ENCODE measurements around the gene ELMO1.

Gene ELMO1

GRCh38 chr7:37493810-37494209 lies 45.1 kb upstream of the ELMO1 start:
- peaks cover 4% of the 10 kb centered on the region for H3K9me3 ChIP-seq (ENCODE audit: insufficient read depth, low read depth, low read length)
- H2AFZ ChIP-seq (ENCODE audit: insufficient read depth, low read length, poor library complexity): no peak overlapping the region
- peak overlapping the region; percentile 62 for H3K14ac ChIP-seq (ENCODE audit: low read length)
- H3K27ac ChIP-seq (ENCODE audit: low read depth, low read length): no peak overlapping the region
- H3K36me3 ChIP-seq (ENCODE audit: control insufficient read depth in 1 of 2, insufficient read depth in 2 of 2, low read length in 2 of 2): no peaks in the 10 kb centered on the region
- H3K4me1 ChIP-seq (ENCODE audit: control insufficient read depth in 1 of 2, insufficient read depth in 2 of 2, low read length in 2 of 2): peaks cover 3 to 9% of the 10 kb centered on the region in 2 experiments
- H2BK5ac ChIP-seq (ENCODE audit: low read depth, low read length, poor library complexity): no peak overlapping the region
- no peaks in the 10 kb centered on the region for H3K27me3 ChIP-seq (ENCODE audit: insufficient read depth, low read length)
- no peak overlapping the region for H4K12ac ChIP-seq (ENCODE audit: low read depth, low read length)
- H3K4me2 ChIP-seq (ENCODE audit: low read length): no peak overlapping the region
- WGBS (ENCODE audit: extremely low coverage, insufficient coverage, insufficient read length): no CpG with 5 or more reads among the region's 13 CpGs
- H2AK5ac ChIP-seq (ENCODE audit: low read length): no peak overlapping the region
- H2BK12ac ChIP-seq (ENCODE audit: low read length): peak overlapping the region; percentile 23
- no peak overlapping the region for H4K8ac ChIP-seq (ENCODE audit: low read depth, low read length)
- H3K23ac ChIP-seq (ENCODE audit: low read length): no peak overlapping the region
- H4K91ac ChIP-seq (ENCODE audit: low read depth, low read length): peak overlapping the region; percentile 37
- H3K4ac ChIP-seq (ENCODE audit: low read depth, low read length): no peak overlapping the region
- H2BK120ac ChIP-seq (ENCODE audit: insufficient read depth, low read length, poor library complexity): peak overlapping the region; percentile 28
- no peak overlapping the region for H3K18ac ChIP-seq (ENCODE audit: low read length)
- H3K79me1 ChIP-seq (ENCODE audit: low read length): peaks cover 11% of the 10 kb centered on the region
- H3K79me2 ChIP-seq (ENCODE audit: control insufficient read depth, insufficient read depth, low read length, poor library complexity): no peaks in the 10 kb centered on the region
- peak; percentile 93 to 95 for DNase-seq
- no peak overlapping the region for H3K4me3 ChIP-seq (ENCODE audit: low read depth, low read length)
- H3K9ac ChIP-seq (ENCODE audit: low read length): no peak overlapping the region

- peaks cover 11% of the 10 kb centered on the region for H3K79me1 ChIP-seq (ENCODE audit: low read length)
- H3K27me3 ChIP-seq (ENCODE audit: insufficient read depth, low read length): no peaks in the 10 kb centered on the region
- no peak for DNase-seq
- no peak overlapping the region for H2BK120ac ChIP-seq (ENCODE audit: insufficient read depth, low read length, poor library complexity)
- H4K12ac ChIP-seq (ENCODE audit: low read depth, low read length): no peak overlapping the region
- no peak overlapping the region for H3K18ac ChIP-seq (ENCODE audit: low read length)
- H3K4me3 ChIP-seq (ENCODE audit: low read depth, low read length): no peak overlapping the region
- H2BK12ac ChIP-seq (ENCODE audit: low read length): peak overlapping the region; percentile 81
- H4K91ac ChIP-seq (ENCODE audit: low read depth, low read length): no peak overlapping the region
- no peaks in the 10 kb centered on the region for H3K79me2 ChIP-seq (ENCODE audit: control insufficient read depth, insufficient read depth, low read length, poor library complexity)
- no peak overlapping the region for H3K4ac ChIP-seq (ENCODE audit: low read depth, low read length)
- WGBS (ENCODE audit: extremely low coverage, insufficient coverage, insufficient read length): no CpG with 5 or more reads among the region's 3 CpGs
- no peak overlapping the region for H3K27ac ChIP-seq (ENCODE audit: low read depth, low read length)
- H4K8ac ChIP-seq (ENCODE audit: low read depth, low read length): no peak overlapping the region
- H3K9ac ChIP-seq (ENCODE audit: low read length): no peak overlapping the region
- H3K9me3 ChIP-seq (ENCODE audit: insufficient read depth, low read depth, low read length): peaks cover 4% of the 10 kb centered on the region
- H2AK5ac ChIP-seq (ENCODE audit: low read length): no peak overlapping the region
- H3K4me2 ChIP-seq (ENCODE audit: low read length): no peak overlapping the region
- H3K4me1 ChIP-seq (ENCODE audit: control insufficient read depth in 1 of 2, insufficient read depth in 2 of 2, low read length in 2 of 2): peaks cover 3 to 9% of the 10 kb centered on the region in 2 experiments
- H3K14ac ChIP-seq (ENCODE audit: low read length): no peak overlapping the region
- no peak overlapping the region for H2BK5ac ChIP-seq (ENCODE audit: low read depth, low read length, poor library complexity)
- H2AFZ ChIP-seq (ENCODE audit: insufficient read depth, low read length, poor library complexity): no peak overlapping the region
- H3K36me3 ChIP-seq (ENCODE audit: control insufficient read depth in 1 of 2, insufficient read depth in 2 of 2, low read length in 2 of 2): no peaks in the 10 kb centered on the region
- no peak overlapping the region for H3K23ac ChIP-seq (ENCODE audit: low read length)
Measured at GRCh38 chr7:37493123-37493522, 44.5 kb upstream of the ELMO1 start.

- H2BK120ac ChIP-seq (ENCODE audit: insufficient read depth, low read length, poor library complexity): peak overlapping the region; percentile 52
- H3K4ac ChIP-seq (ENCODE audit: low read depth, low read length): no peak overlapping the region
- H3K27ac ChIP-seq (ENCODE audit: low read depth, low read length): no peak overlapping the region
- H2BK12ac ChIP-seq (ENCODE audit: low read length): peak overlapping the region; percentile 89
- peak in 1 of 2 donors; percentile 49 for DNase-seq
- H3K4me1 ChIP-seq (ENCODE audit: control insufficient read depth in 1 of 2, insufficient read depth in 2 of 2, low read length in 2 of 2): peaks cover 3 to 9% of the 10 kb centered on the region in 2 experiments
- H3K27me3 ChIP-seq (ENCODE audit: insufficient read depth, low read length): no peaks in the 10 kb centered on the region
- H3K14ac ChIP-seq (ENCODE audit: low read length): peak overlapping the region; percentile 36
- H3K9ac ChIP-seq (ENCODE audit: low read length): no peak overlapping the region
- peaks cover 6% of the 10 kb centered on the region for H3K9me3 ChIP-seq (ENCODE audit: insufficient read depth, low read depth, low read length)
- H4K91ac ChIP-seq (ENCODE audit: low read depth, low read length): peak overlapping the region; percentile 61
- no peak overlapping the region for H3K23ac ChIP-seq (ENCODE audit: low read length)
- H2BK5ac ChIP-seq (ENCODE audit: low read depth, low read length, poor library complexity): peak overlapping the region; percentile 54
- no CpG with 5 or more reads among the region's 36 CpGs for WGBS (ENCODE audit: extremely low coverage, insufficient coverage, insufficient read length)
- no peaks in the 10 kb centered on the region for H3K36me3 ChIP-seq (ENCODE audit: control insufficient read depth in 1 of 2, insufficient read depth in 2 of 2, low read length in 2 of 2)
- no peak overlapping the region for H4K12ac ChIP-seq (ENCODE audit: low read depth, low read length)
- H3K79me2 ChIP-seq (ENCODE audit: control insufficient read depth, insufficient read depth, low read length, poor library complexity): no peaks in the 10 kb centered on the region
- peaks cover 11% of the 10 kb centered on the region for H3K79me1 ChIP-seq (ENCODE audit: low read length)
- peak overlapping the region; percentile 14 for H4K8ac ChIP-seq (ENCODE audit: low read depth, low read length)
- H3K4me3 ChIP-seq (ENCODE audit: low read depth, low read length): no peak overlapping the region
- peak overlapping the region; percentile 81 for H2AK5ac ChIP-seq (ENCODE audit: low read length)
- H3K18ac ChIP-seq (ENCODE audit: low read length): no peak overlapping the region
- H2AFZ ChIP-seq (ENCODE audit: insufficient read depth, low read length, poor library complexity): no peak overlapping the region
- peak overlapping the region; percentile 15 for H3K4me2 ChIP-seq (ENCODE audit: low read length)
Measured at GRCh38 chr7:37491919-37492694, 43.4 kb upstream of the ELMO1 start.

- no peak overlapping the region for H4K8ac ChIP-seq (ENCODE audit: low read depth, low read length)
- no peak overlapping the region for H3K14ac ChIP-seq (ENCODE audit: low read length)
- H3K27me3 ChIP-seq (ENCODE audit: insufficient read depth, low read length): no peaks in the 10 kb centered on the region
- no peak overlapping the region for H4K91ac ChIP-seq (ENCODE audit: low read depth, low read length)
- H3K4me2 ChIP-seq (ENCODE audit: low read length): no peak overlapping the region
- H4K12ac ChIP-seq (ENCODE audit: low read depth, low read length): no peak overlapping the region
- no peak for DNase-seq
- no peak overlapping the region for H3K9ac ChIP-seq (ENCODE audit: low read length)
- no peak overlapping the region for H3K27ac ChIP-seq (ENCODE audit: low read depth, low read length)
- no peaks in the 10 kb centered on the region for H3K79me2 ChIP-seq (ENCODE audit: control insufficient read depth, insufficient read depth, low read length, poor library complexity)
- no peak overlapping the region for H2AK5ac ChIP-seq (ENCODE audit: low read length)
- no peak overlapping the region for H2BK12ac ChIP-seq (ENCODE audit: low read length)
- no peak overlapping the region for H3K4ac ChIP-seq (ENCODE audit: low read depth, low read length)
- H2BK5ac ChIP-seq (ENCODE audit: low read depth, low read length, poor library complexity): no peak overlapping the region
- no peaks in the 10 kb centered on the region for H3K36me3 ChIP-seq (ENCODE audit: control insufficient read depth in 1 of 2, insufficient read depth in 2 of 2, low read length in 2 of 2)
- peaks cover 6% of the 10 kb centered on the region for H3K9me3 ChIP-seq (ENCODE audit: insufficient read depth, low read depth, low read length)
- no peak overlapping the region for H3K18ac ChIP-seq (ENCODE audit: low read length)
- no peak overlapping the region for H3K23ac ChIP-seq (ENCODE audit: low read length)
- no peak overlapping the region for H2BK120ac ChIP-seq (ENCODE audit: insufficient read depth, low read length, poor library complexity)
- H2AFZ ChIP-seq (ENCODE audit: insufficient read depth, low read length, poor library complexity): no peak overlapping the region
- peaks cover 3 to 5% of the 10 kb centered on the region in 2 experiments for H3K4me1 ChIP-seq (ENCODE audit: control insufficient read depth in 1 of 2, insufficient read depth in 2 of 2, low read length in 2 of 2)
- WGBS (ENCODE audit: extremely low coverage, insufficient coverage, insufficient read length): no CpG with 5 or more reads among the region's 1 CpG
- H3K79me1 ChIP-seq (ENCODE audit: low read length): peaks cover 11% of the 10 kb centered on the region
- H3K4me3 ChIP-seq (ENCODE audit: low read depth, low read length): no peak overlapping the region
Measured at GRCh38 chr7:37489703-37490102, 41.0 kb upstream of the ELMO1 start.

Measured in trophoblast cell (in vitro differentiated cells and primary cell).